ENCODE measurements around the gene NME9. TPM values are rescaled to one million over a fixed set of nuclear protein-coding genes. Genes with fewer than 3 reads are reported as not detected.

NME9 gene
- total RNA-seq, 2 experiments from 2014 or later: 0.20 to 0.43 TPM

DNA sequence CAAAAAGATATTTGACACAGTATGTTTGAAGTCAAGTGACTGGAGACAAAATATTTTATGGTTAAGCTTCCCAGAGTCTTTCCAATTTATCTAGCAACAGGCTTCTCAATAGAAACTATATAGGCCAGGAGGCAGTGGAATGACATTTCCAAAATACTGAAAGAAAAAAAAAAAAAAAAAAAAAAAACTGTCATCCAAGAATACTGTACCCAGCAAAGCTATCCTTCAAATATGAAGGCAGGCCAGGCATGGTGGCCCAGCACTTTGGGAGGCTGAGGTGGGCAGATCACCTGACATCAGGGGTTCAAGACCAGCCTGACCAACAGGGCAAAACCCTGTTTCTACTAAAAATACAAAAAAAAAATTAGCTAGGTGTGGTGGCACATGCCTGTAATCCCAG, 20.9 kb downstream of the NME9 start:
- peaks cover 17% of the 10 kb centered on the region for H3K9me3 Mint-ChIP-seq
- H3K27ac Mint-ChIP-seq: no peak overlapping the region
- H3K4me1 Mint-ChIP-seq: no peaks in the 10 kb centered on the region
- POLR2A ChIA-PET: no interaction called here
- peaks cover 23% of the 10 kb centered on the region for H3K27me3 Mint-ChIP-seq
- H3K4me3 Mint-ChIP-seq: no peak overlapping the region
- no peak for DNase-seq
- peaks cover 5% of the 10 kb centered on the region for H3K36me3 Mint-ChIP-seq (ENCODE audit: low read depth)
- CTCF ChIA-PET: interaction anchor here (0.7 kb wide), 1 partner anchor 34 kb away, joined by 5 read pairs; no protein-coding TSS in a partner anchor

- Mint-ChIP-seq H3K36me3 (ENCODE audit: low read depth) (peaks cover 5% of the 10 kb centered on the region), H3K27me3 (peaks cover 23% of the 10 kb centered on the region), H3K4me1 (no peaks in the 10 kb centered on the region), H3K9me3 (peaks cover 17% of the 10 kb centered on the region), H3K4me3 (no peak overlapping the region), H3K27ac (no peak overlapping the region)
- POLR2A ChIA-PET: no interaction called here
- CTCF ChIA-PET: no interaction called here
- no peak for DNase-seq
Observed at GRCh38 chr3:138307899-138308298, 21.8 kb downstream of the NME9 start.

DNA sequence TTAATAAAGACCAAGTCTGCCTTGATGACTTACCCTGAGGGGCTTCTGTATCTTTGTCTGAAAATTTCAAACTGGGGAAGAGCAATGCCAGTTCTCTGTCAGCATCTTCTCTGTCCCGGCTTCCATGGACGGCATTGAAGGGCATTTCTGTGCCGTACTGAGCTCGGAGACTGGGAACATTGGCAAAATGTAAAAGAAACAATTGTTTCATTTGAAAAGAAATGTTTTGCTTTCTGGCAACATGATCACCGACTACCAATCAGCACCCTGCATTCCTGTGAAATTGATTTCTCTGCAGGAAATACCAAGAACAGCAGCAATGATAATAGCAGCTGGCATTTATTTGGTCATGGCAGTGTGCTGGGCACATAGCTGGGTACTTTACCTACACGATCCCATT, 26.2 kb downstream of the NME9 start:
- no peak for DNase-seq
- CTCF ChIA-PET: no interaction called here
- Mint-ChIP-seq H3K4me1 (peaks cover 3% of the 10 kb centered on the region), H3K36me3 (ENCODE audit: low read depth) (peaks cover 11% of the 10 kb centered on the region), H3K4me3 (no peak overlapping the region), H3K27me3 (no peaks in the 10 kb centered on the region), H3K9me3 (peaks cover 9% of the 10 kb centered on the region), H3K27ac (no peak overlapping the region)
- POLR2A ChIA-PET: no interaction called here

DNA sequence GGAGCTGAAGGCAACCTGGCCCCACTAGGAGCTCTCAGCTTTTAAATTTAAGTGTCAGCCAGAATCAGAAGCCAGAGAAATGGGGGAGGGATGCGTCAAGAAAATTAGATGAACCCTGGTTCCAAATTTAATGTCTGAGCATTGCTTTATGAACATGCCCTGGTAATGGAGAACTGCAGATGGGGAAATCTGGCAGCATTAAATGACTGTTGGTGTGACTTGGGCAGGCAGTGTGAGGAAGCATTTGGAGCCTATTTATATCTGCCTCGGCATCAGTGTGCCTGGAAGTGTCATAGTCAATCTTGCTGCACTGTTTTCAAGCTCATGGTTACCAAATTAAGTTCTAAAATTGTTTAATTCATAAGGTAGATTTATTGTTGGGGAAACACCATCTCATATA, 29.0 kb downstream of the NME9 start:
- H3K9me3 Mint-ChIP-seq: no peaks in the 10 kb centered on the region
- H3K4me3 Mint-ChIP-seq: no peak overlapping the region
- ChIA-PET POLR2A (no interaction called here), CTCF (no interaction called here)
- H3K36me3 Mint-ChIP-seq (ENCODE audit: low read depth): peaks cover 22% of the 10 kb centered on the region
- peaks cover 24% of the 10 kb centered on the region for H3K4me1 Mint-ChIP-seq
- no peaks in the 10 kb centered on the region for H3K27me3 Mint-ChIP-seq
- H3K27ac Mint-ChIP-seq: no peak overlapping the region
- no peak for DNase-seq

DNA sequence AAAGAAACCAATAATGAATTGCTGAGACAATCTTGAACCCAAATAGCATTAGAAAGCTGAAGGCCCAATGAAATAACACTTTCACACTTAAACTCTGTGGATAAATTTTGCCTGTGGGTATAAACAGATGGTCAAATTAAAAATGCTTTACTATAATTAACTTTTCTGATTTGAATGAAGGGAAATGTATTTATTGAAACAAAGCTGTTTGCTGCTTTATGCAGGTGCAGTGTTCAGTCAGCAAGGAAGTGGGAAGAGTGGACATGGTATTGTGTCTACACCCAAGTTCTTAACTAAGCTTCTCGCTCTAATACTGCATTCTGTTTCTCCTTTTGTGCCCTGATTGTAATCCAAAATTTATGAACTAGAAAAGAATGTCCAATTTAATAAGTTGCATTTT, 31.8 kb downstream of the NME9 start:
- Mint-ChIP-seq H3K36me3 (ENCODE audit: low read depth) (peaks cover 37% of the 10 kb centered on the region), H3K4me1 (peaks cover 31% of the 10 kb centered on the region), H3K4me3 (no peak overlapping the region), H3K27me3 (no peaks in the 10 kb centered on the region), H3K27ac (no peak overlapping the region), H3K9me3 (no peaks in the 10 kb centered on the region)
- ChIA-PET CTCF (interaction anchor here (1.2 kb wide), 1 partner anchor 13 kb away, joined by 3 read pairs; no protein-coding TSS in a partner anchor), POLR2A (interaction anchor here (0.7 kb wide), 1 partner anchor 9 kb away, joined by 4 read pairs; no protein-coding TSS in a partner anchor)
- DNase-seq: no peak

GRCh38 chr3:138297059-138297607, 32.5 kb downstream of the NME9 start:
- H3K27ac Mint-ChIP-seq: peak overlapping the region; percentile 62
- no peaks in the 10 kb centered on the region for H3K9me3 Mint-ChIP-seq
- no peaks in the 10 kb centered on the region for H3K27me3 Mint-ChIP-seq
- H3K36me3 Mint-ChIP-seq (ENCODE audit: low read depth): peaks cover 42% of the 10 kb centered on the region
- CTCF ChIA-PET: no interaction called here
- DNase-seq: peak; percentile 20
- H3K4me3 Mint-ChIP-seq: no peak overlapping the region
- POLR2A ChIA-PET: interaction anchor here (0.7 kb wide), 1 partner anchor 8 kb away, joined by 4 read pairs; no protein-coding TSS in a partner anchor
- H3K4me1 Mint-ChIP-seq: peaks cover 31% of the 10 kb centered on the region

GRCh38 chr3:138296639-138297038, 33.0 kb downstream of the NME9 start:
- POLR2A ChIA-PET: no interaction called here
- no peaks in the 10 kb centered on the region for H3K9me3 Mint-ChIP-seq
- peaks cover 43% of the 10 kb centered on the region for H3K36me3 Mint-ChIP-seq (ENCODE audit: low read depth)
- H3K4me1 Mint-ChIP-seq: peaks cover 31% of the 10 kb centered on the region
- DNase-seq: no peak
- H3K27ac Mint-ChIP-seq: peak overlapping the region; percentile 62
- no peak overlapping the region for H3K4me3 Mint-ChIP-seq
- no peaks in the 10 kb centered on the region for H3K27me3 Mint-ChIP-seq
- CTCF ChIA-PET: no interaction called here

- POLR2A ChIA-PET: no interaction called here
- CTCF ChIA-PET: no interaction called here
- Mint-ChIP-seq H3K9me3 (no peaks in the 10 kb centered on the region), H3K27ac (no peak overlapping the region), H3K36me3 (ENCODE audit: low read depth) (peaks cover 45% of the 10 kb centered on the region), H3K4me1 (no peaks in the 10 kb centered on the region), H3K4me3 (no peak overlapping the region), H3K27me3 (no peaks in the 10 kb centered on the region)
- no peak for DNase-seq
Observed at GRCh38 chr3:138289701-138290100, 40.0 kb downstream of the NME9 start.

DNA sequence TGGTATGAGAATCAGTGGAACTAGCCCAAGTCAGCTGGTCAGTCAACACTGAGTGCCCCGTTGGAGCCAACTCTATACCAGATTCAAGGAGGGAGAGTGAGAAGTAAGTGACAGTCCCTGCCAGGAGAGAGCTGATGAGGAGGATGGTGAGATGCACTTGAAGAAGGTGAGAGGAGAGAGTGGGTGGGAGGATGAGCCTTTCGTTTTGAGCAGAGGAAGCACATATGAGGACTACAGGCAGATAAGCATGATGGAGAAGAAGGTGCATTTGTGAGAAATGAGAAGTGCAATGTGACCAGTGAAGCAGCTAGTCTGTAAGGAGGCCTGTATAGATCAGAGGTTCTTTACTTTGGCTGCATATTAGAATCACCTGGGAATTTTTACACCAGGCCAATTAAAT, 40.4 kb downstream of the NME9 start:
- Mint-ChIP-seq H3K27me3 (no peaks in the 10 kb centered on the region), H3K9me3 (no peaks in the 10 kb centered on the region), H3K27ac (no peak overlapping the region), H3K4me1 (no peaks in the 10 kb centered on the region), H3K36me3 (ENCODE audit: low read depth) (peaks cover 43% of the 10 kb centered on the region), H3K4me3 (no peak overlapping the region)
- ChIA-PET CTCF (no interaction called here), POLR2A (no interaction called here)
- DNase-seq: no peak

DNA sequence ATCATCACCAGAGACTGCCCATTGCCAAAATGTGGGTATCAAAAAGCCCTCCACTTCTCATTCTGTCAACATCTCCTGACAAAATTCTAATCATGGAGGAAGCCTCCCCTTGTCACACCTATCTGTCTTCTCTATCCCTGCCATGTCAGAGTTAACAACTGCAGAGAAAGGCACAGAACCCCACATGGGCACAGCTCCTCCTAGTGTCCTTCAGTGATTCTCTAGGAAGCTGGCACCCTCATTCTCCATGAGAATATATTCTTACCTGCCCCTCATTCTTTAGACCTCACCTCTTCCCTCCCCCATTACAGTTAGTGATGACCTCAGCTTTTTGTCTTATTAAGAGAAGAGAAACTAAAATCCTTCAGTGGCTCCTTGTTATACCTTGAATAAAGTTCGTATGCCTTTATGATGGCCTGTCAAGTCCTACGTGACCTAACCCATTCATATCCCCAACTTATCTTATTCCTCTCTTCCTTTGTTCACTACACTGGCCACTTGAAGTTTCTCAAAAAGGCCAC, 44.6 kb downstream of the NME9 start:
- CTCF ChIA-PET: interaction anchor here (1.3 kb wide), 1 partner anchor 13 kb away, joined by 3 read pairs; no protein-coding TSS in a partner anchor
- DNase-seq: no peak
- POLR2A ChIA-PET: interaction anchor here (0.8 kb wide), 1 partner anchor 110 kb away, joined by 3 read pairs; the partner anchor contains the start of gene DBR1
- Mint-ChIP-seq H3K27ac (no peak overlapping the region), H3K36me3 (ENCODE audit: low read depth) (peaks cover 25% of the 10 kb centered on the region), H3K9me3 (no peaks in the 10 kb centered on the region), H3K4me1 (no peaks in the 10 kb centered on the region), H3K27me3 (no peaks in the 10 kb centered on the region), H3K4me3 (no peak overlapping the region)

- no peak for DNase-seq
- Mint-ChIP-seq H3K4me1 (no peaks in the 10 kb centered on the region), H3K36me3 (ENCODE audit: low read depth) (peaks cover 17% of the 10 kb centered on the region), H3K27ac (no peak overlapping the region), H3K27me3 (no peaks in the 10 kb centered on the region), H3K4me3 (no peak overlapping the region), H3K9me3 (no peaks in the 10 kb centered on the region)
- CTCF ChIA-PET: interaction anchor here (0.9 to 1.3 kb wide), 3 partner anchors 10 to 97 kb away, joined by 3 read pairs; partner anchors contain the start of gene ARMC8
- POLR2A ChIA-PET: interaction anchor here (0.7 kb wide), 1 partner anchor 21 kb away, joined by 3 read pairs; no protein-coding TSS in a partner anchor
Observed at GRCh38 chr3:138284079-138284478, 45.6 kb downstream of the NME9 start.

GRCh38 chr3:138282836-138283235, 46.8 kb downstream of the NME9 start:
- Mint-ChIP-seq H3K4me3 (no peak overlapping the region), H3K9me3 (no peaks in the 10 kb centered on the region), H3K4me1 (no peaks in the 10 kb centered on the region), H3K36me3 (ENCODE audit: low read depth) (peaks cover 6% of the 10 kb centered on the region), H3K27ac (no peak overlapping the region), H3K27me3 (no peaks in the 10 kb centered on the region)
- ChIA-PET POLR2A (no interaction called here), CTCF (no interaction called here)
- no peak for DNase-seq

DNA sequence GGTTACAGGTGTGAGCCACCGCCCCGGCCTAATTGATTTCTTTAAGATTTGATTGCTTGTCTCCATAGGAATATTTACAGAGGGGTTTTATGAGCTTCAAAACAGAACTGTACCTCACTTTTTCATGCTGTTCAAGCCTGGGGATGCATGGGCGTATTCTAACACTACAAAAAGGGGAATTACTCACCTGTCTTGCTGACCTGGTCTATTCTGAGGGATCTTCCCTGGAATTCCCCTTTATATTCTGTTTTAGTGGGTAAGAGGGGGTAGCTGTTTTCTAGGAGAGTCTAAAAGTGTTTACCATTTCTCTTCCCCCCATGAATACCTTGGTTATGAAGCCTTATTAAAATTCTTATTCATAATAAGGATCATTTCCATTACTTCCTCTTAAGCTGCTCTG, 48.1 kb downstream of the NME9 start:
- H3K4me1 Mint-ChIP-seq: no peaks in the 10 kb centered on the region
- H3K4me3 Mint-ChIP-seq: no peak overlapping the region
- H3K36me3 Mint-ChIP-seq (ENCODE audit: low read depth): peaks cover 10% of the 10 kb centered on the region
- ChIA-PET CTCF (no interaction called here), POLR2A (no interaction called here)
- H3K27me3 Mint-ChIP-seq: no peaks in the 10 kb centered on the region
- no peaks in the 10 kb centered on the region for H3K9me3 Mint-ChIP-seq
- H3K27ac Mint-ChIP-seq: no peak overlapping the region
- DNase-seq: no peak

- no peak overlapping the region for H3K4me3 Mint-ChIP-seq
- peaks cover 6% of the 10 kb centered on the region for H3K4me1 Mint-ChIP-seq
- CTCF ChIA-PET: interaction anchor here (0.5 kb wide), 1 partner anchor 79 kb away, joined by 7 read pairs; no protein-coding TSS in a partner anchor
- POLR2A ChIA-PET: no interaction called here
- H3K36me3 Mint-ChIP-seq (ENCODE audit: low read depth): peaks cover 29% of the 10 kb centered on the region
- no peaks in the 10 kb centered on the region for H3K9me3 Mint-ChIP-seq
- no peak overlapping the region for H3K27ac Mint-ChIP-seq
- DNase-seq: no peak
- no peaks in the 10 kb centered on the region for H3K27me3 Mint-ChIP-seq
Observed at GRCh38 chr3:138271189-138271794, 58.4 kb downstream of the NME9 start.
